Measurements from ENCODE around the gene NELL1.

Gene NELL1

GRCh38 chr11:20671856-20672546, 2.6 kb downstream of the NELL1 start:
- Histone ChIP-seq H2AFZ (ENCODE audit: low read depth, low read length) (no peak overlapping the region), H3K4me1 (ENCODE audit: insufficient read depth, low read length) (no peaks in the 10 kb centered on the region), H3K9ac (ENCODE audit: low read depth, low read length) (no peak overlapping the region), H4K20me1 (ENCODE audit: insufficient read depth, low read length) (no peaks in the 10 kb centered on the region), H3K79me2 (ENCODE audit: insufficient read depth, low read length) (no peaks in the 10 kb centered on the region), H3K4me3 (ENCODE audit: low read depth in 1 of 2, low read length in 2 of 2) (no peak overlapping the region), H3K27ac (ENCODE audit: low read length) (no peak overlapping the region), H3K27me3 (ENCODE audit: insufficient read depth, low read length, poor library complexity) (no peaks in the 10 kb centered on the region), H3K9me3 (ENCODE audit: insufficient read depth, low read length, severe bottlenecking) (no peaks in the 10 kb centered on the region), H3K4me2 (ENCODE audit: insufficient read depth, low read length) (no peak overlapping the region), H3K36me3 (ENCODE audit: insufficient read depth, low read length) (no peaks in the 10 kb centered on the region)
- peak; percentile 44; the same call in 1 of the 3 replicates for ATAC-seq (ENCODE audit: insufficient read depth, low read depth)
- TF ChIP-seq CTCF (IDR thresholded peaks at IDR 0.05; ENCODE audit: borderline replicate concordance, extremely low read depth, low read length, poor library complexity, severe bottlenecking) (peak; percentile 26), EZH2 (IDR thresholded peaks at IDR 0.05; ENCODE audit: borderline replicate concordance, low read depth, low read length, severe bottlenecking) (no peak)
- no peak for DNase-seq

GRCh38 chr11:20672575-20672974, 3.2 kb downstream of the NELL1 start:
- no peaks in the 10 kb centered on the region for H3K36me3 ChIP-seq (ENCODE audit: insufficient read depth, low read length)
- H3K4me1 ChIP-seq (ENCODE audit: insufficient read depth, low read length) = no peaks in the 10 kb centered on the region
- TF ChIP-seq CTCF (IDR thresholded peaks at IDR 0.05; ENCODE audit: borderline replicate concordance, extremely low read depth, low read length, poor library complexity, severe bottlenecking) = peak; percentile 45
- no peak for TF ChIP-seq EZH2 (IDR thresholded peaks at IDR 0.05; ENCODE audit: borderline replicate concordance, low read depth, low read length, severe bottlenecking)
- no peaks in the 10 kb centered on the region for H3K79me2 ChIP-seq (ENCODE audit: insufficient read depth, low read length)
- no peak overlapping the region for H3K27ac ChIP-seq (ENCODE audit: low read length)
- ATAC-seq (ENCODE audit: insufficient read depth, low read depth) (peak; percentile 52; the same call in 2 of the 3 replicates), DNase-seq (no peak)
- no peak overlapping the region for H2AFZ ChIP-seq (ENCODE audit: low read depth, low read length)
- no peaks in the 10 kb centered on the region for H3K9me3 ChIP-seq (ENCODE audit: insufficient read depth, low read length, severe bottlenecking)
- no peak overlapping the region for H3K9ac ChIP-seq (ENCODE audit: low read depth, low read length)
- H3K4me3 ChIP-seq (ENCODE audit: low read depth in 1 of 2, low read length in 2 of 2) = no peak overlapping the region
- no peaks in the 10 kb centered on the region for H3K27me3 ChIP-seq (ENCODE audit: insufficient read depth, low read length, poor library complexity)
- no peak overlapping the region for H3K4me2 ChIP-seq (ENCODE audit: insufficient read depth, low read length)
- no peaks in the 10 kb centered on the region for H4K20me1 ChIP-seq (ENCODE audit: insufficient read depth, low read length)

GRCh38 chr11:20676658-20677057, 7.3 kb downstream of the NELL1 start:
- no peaks in the 10 kb centered on the region for H3K4me1 ChIP-seq (ENCODE audit: insufficient read depth, low read length)
- H3K4me3 ChIP-seq (ENCODE audit: low read depth in 1 of 2, low read length in 2 of 2) = no peak overlapping the region
- H3K27ac ChIP-seq (ENCODE audit: low read length) = no peak overlapping the region
- H3K4me2 ChIP-seq (ENCODE audit: insufficient read depth, low read length) = no peak overlapping the region
- H2AFZ ChIP-seq (ENCODE audit: low read depth, low read length) = no peak overlapping the region
- DNase-seq (no peak), ATAC-seq (ENCODE audit: insufficient read depth, low read depth) (no peak)
- no peaks in the 10 kb centered on the region for H4K20me1 ChIP-seq (ENCODE audit: insufficient read depth, low read length)
- no peaks in the 10 kb centered on the region for H3K36me3 ChIP-seq (ENCODE audit: insufficient read depth, low read length)
- H3K9ac ChIP-seq (ENCODE audit: low read depth, low read length) = no peak overlapping the region
- no peaks in the 10 kb centered on the region for H3K27me3 ChIP-seq (ENCODE audit: insufficient read depth, low read length, poor library complexity)
- H3K79me2 ChIP-seq (ENCODE audit: insufficient read depth, low read length) = no peaks in the 10 kb centered on the region
- no peaks in the 10 kb centered on the region for H3K9me3 ChIP-seq (ENCODE audit: insufficient read depth, low read length, severe bottlenecking)
- no peak for TF ChIP-seq EZH2 (IDR thresholded peaks at IDR 0.05; ENCODE audit: borderline replicate concordance, low read depth, low read length, severe bottlenecking)
- TF ChIP-seq CTCF (IDR thresholded peaks at IDR 0.05; ENCODE audit: borderline replicate concordance, extremely low read depth, low read length, poor library complexity, severe bottlenecking) = no peak
